DND-41 (cell line): Measurements from ENCODE around the gene MICOS13.
A peak's percentile ranks its signal among the peaks of the same experiment; 100 is the strongest.

Source experiments
- ATAC-seq: fragments of 200-7000 bp; cut with Tn5 transposase; 3 replicates; pipeline ENCODE4 v1.9.1; 2021; ENCODE audit warnings: low read depth; ENCODE audit not compliant: insufficient read depth
- DNase-seq: peaks from one replicate; pipeline ENCODE4 v3.0.0-alpha.2; 2020
- H2AFZ ChIP-seq: 2 replicates; pipeline ENCODE4 v1.6.0; 2012; ENCODE audit warnings: low read depth, low read length
- H3K27ac ChIP-seq: 2 replicates; pipeline ENCODE4 v1.5.1; 2012; ENCODE audit warnings: low read length, inconsistent platforms
- H3K27me3 ChIP-seq: fragments of 200-600 bp; sonication (generic); 2 replicates; pipeline ENCODE4 v1.6.0; 2012; ENCODE audit warnings: low read length, mild to moderate bottlenecking, inconsistent platforms; ENCODE audit not compliant: insufficient read depth, poor library complexity
- H3K36me3 ChIP-seq: 2 replicates; pipeline ENCODE4 v1.5.1; 2012; ENCODE audit warnings: low read length, inconsistent platforms; ENCODE audit not compliant: insufficient read depth
- H3K4me1 ChIP-seq: 2 replicates; pipeline ENCODE4 v1.5.1; 2012; ENCODE audit warnings: mild to moderate bottlenecking, low read length; ENCODE audit not compliant: insufficient read depth
- H3K4me2 ChIP-seq: 2 replicates; pipeline ENCODE4 v1.6.0; 2012; ENCODE audit warnings: mild to moderate bottlenecking, moderate library complexity, low read length, inconsistent platforms; ENCODE audit not compliant: insufficient read depth
- H3K4me3 ChIP-seq, 2 experiments: fragments of 200-600 bp in 1 of 2; shearing (Covaris generic) in 1 of 2; 2 replicates each; pipeline ENCODE4 v1.5.1; 2012 to 2016; ENCODE audit warnings: inconsistent platforms in 2 of 2, low read length in 2 of 2, mild to moderate bottlenecking in 2 of 2, low read depth in 1 of 2, moderate library complexity in 1 of 2
- H3K79me2 ChIP-seq: 2 replicates; pipeline ENCODE4 v1.6.0; 2012; ENCODE audit warnings: low read length, inconsistent platforms; ENCODE audit not compliant: insufficient read depth
- H3K9ac ChIP-seq: 2 replicates; pipeline ENCODE4 v1.6.0; 2012; ENCODE audit warnings: low read depth, mild to moderate bottlenecking, inconsistent platforms, low read length, moderate library complexity
- H3K9me3 ChIP-seq: 2 replicates; pipeline ENCODE4 v1.5.1; 2012; ENCODE audit warnings: low read length, moderate library complexity, mild to moderate bottlenecking, inconsistent platforms; ENCODE audit not compliant: insufficient read depth, severe bottlenecking
- H4K20me1 ChIP-seq: 2 replicates; pipeline ENCODE4 v1.6.0; 2012; ENCODE audit warnings: low read length; ENCODE audit not compliant: insufficient read depth
- CTCF ChIP-seq: IDR thresholded peaks from 2 replicates; pipeline ENCODE4 v1.5.1; 2012; ENCODE audit warnings: borderline replicate concordance, low read length, moderate library complexity, mild to moderate bottlenecking; ENCODE audit not compliant: poor library complexity, severe bottlenecking; ENCODE audit errors: extremely low read depth
- EZH2 ChIP-seq: IDR thresholded peaks from 3 replicates; pipeline ENCODE4 v1.6.1; 2012; ENCODE audit warnings: borderline replicate concordance, low read depth, mild to moderate bottlenecking, moderate library complexity, low read length, inconsistent platforms; ENCODE audit not compliant: severe bottlenecking

The MICOS13 gene

GRCh38 chr19:5717215-5717935 is 37.1 kb upstream of the MICOS13 start:
- Histone ChIP-seq H4K20me1 (peaks cover 53% of the 10 kb centered on the region), H3K36me3 (peaks cover 42% of the 10 kb centered on the region)

GRCh38 chr19:5714816-5715215 is 34.5 kb upstream of the MICOS13 start:
- no peak for DNase-seq
- Histone ChIP-seq H3K4me1 (peaks cover 29% of the 10 kb centered on the region), H3K4me3 (no peak overlapping the region), H4K20me1 (peaks cover 68% of the 10 kb centered on the region), H3K36me3 (peaks cover 64% of the 10 kb centered on the region), H3K27me3 (no peaks in the 10 kb centered on the region), H3K9ac (no peak overlapping the region), H2AFZ (no peak overlapping the region), H3K27ac (no peak overlapping the region), H3K79me2 (peaks cover 76% of the 10 kb centered on the region), H3K4me2 (no peak overlapping the region), H3K9me3 (no peaks in the 10 kb centered on the region)
- no peak for ATAC-seq
- TF ChIP-seq EZH2, result no peak
- no peak for TF ChIP-seq CTCF

More at GRCh38 chr19:5717215-5717935, 37.1 kb upstream of the MICOS13 start:
- peak overlapping the region; percentile 86 for H3K9ac ChIP-seq
- H3K27me3 ChIP-seq, result no peaks in the 10 kb centered on the region
- TF ChIP-seq EZH2, result no peak
- TF ChIP-seq CTCF, result no peak
- H3K4me1 ChIP-seq, result peaks cover 38% of the 10 kb centered on the region
- no peak overlapping the region for H2AFZ ChIP-seq
- H3K4me2 ChIP-seq, result peak overlapping the region; percentile 79
- ATAC-seq (no peak), DNase-seq (no peak)
- peaks cover 67% of the 10 kb centered on the region for H3K79me2 ChIP-seq
- H3K4me3 ChIP-seq, result peak overlapping the region in 1 of 2 experiments; percentile 81; a peak in 1 of 4 replicates
- peak overlapping the region; percentile 98 for H3K27ac ChIP-seq
- no peaks in the 10 kb centered on the region for H3K9me3 ChIP-seq

- TF ChIP-seq CTCF (no peak), EZH2 (no peak)
- Histone ChIP-seq H3K9ac (no peak overlapping the region), H2AFZ (no peak overlapping the region), H3K4me2 (no peak overlapping the region), H3K4me3 (no peak overlapping the region), H3K27me3 (no peaks in the 10 kb centered on the region), H3K27ac (no peak overlapping the region), H3K36me3 (peaks cover 73% of the 10 kb centered on the region), H4K20me1 (peaks cover 56% of the 10 kb centered on the region), H3K4me1 (peaks cover 20% of the 10 kb centered on the region), H3K9me3 (no peaks in the 10 kb centered on the region), H3K79me2 (peaks cover 60% of the 10 kb centered on the region)
- no peak for ATAC-seq
- DNase-seq, result no peak
These were observed 32.9 kb upstream of the MICOS13 start for GRCh38 chr19:5713228-5713627.
